Vagina (tissue), 2 donors: ENCODE results near the gene HBG2.

Source experiments
- CTCF ChIP-seq, 3 experiments: fragments of 450-650 bp in 2 of 3; fragments of 200-600 bp in 1 of 3; sonication (generic) in 1 of 3; IDR thresholded peaks; one replicate each; pipeline ENCODE4 v1.5.1; 2017 to 2019; ENCODE audit warnings: antibody characterized with exemption in 3 of 3, mild to moderate bottlenecking in 2 of 3, moderate library complexity in 2 of 3
- POLR2A ChIP-seq, 2 donors: fragments of 450-650 bp; IDR thresholded peaks; one replicate each; pipeline ENCODE4 v1.6.1; 2017; ENCODE audit warnings: antibody characterized with exemption in 2 of 2, mild to moderate bottlenecking in 2 of 2, moderate library complexity in 2 of 2
- POLR2AphosphoS5 ChIP-seq, 2 donors: sonication (generic); formaldehyde crosslinking; IDR thresholded peaks; one replicate each; pipeline ENCODE4 v1.9.0; 2017; ENCODE audit warnings: antibody characterized with exemption in 2 of 2, mild to moderate bottlenecking in 2 of 2, low read depth in 1 of 2; ENCODE audit not compliant: insufficient read depth in 1 of 2

- TF ChIP-seq CTCF (IDR thresholded peaks at IDR 0.05): no peak
- TF ChIP-seq POLR2AphosphoS5 (IDR thresholded peaks at IDR 0.05; ENCODE audit: insufficient read depth in 1 of 2, low read depth in 1 of 2): no peak
- TF ChIP-seq POLR2A (IDR thresholded peaks at IDR 0.05): no peak
Observed at GRCh38 chr11:5284637-5285036, 30.1 kb upstream of the HBG2 start.
